HG03571 (cell line): ENCODE results near the gene TBC1D22A.

Experiments
- ATAC-seq: cut with Tn5 transposase; IDR thresholded peaks from one replicate; pipeline ENCODE4 v1.9.1; 2021; ENCODE audit not compliant: unreplicated experiment

Gene TBC1D22A

DNA sequence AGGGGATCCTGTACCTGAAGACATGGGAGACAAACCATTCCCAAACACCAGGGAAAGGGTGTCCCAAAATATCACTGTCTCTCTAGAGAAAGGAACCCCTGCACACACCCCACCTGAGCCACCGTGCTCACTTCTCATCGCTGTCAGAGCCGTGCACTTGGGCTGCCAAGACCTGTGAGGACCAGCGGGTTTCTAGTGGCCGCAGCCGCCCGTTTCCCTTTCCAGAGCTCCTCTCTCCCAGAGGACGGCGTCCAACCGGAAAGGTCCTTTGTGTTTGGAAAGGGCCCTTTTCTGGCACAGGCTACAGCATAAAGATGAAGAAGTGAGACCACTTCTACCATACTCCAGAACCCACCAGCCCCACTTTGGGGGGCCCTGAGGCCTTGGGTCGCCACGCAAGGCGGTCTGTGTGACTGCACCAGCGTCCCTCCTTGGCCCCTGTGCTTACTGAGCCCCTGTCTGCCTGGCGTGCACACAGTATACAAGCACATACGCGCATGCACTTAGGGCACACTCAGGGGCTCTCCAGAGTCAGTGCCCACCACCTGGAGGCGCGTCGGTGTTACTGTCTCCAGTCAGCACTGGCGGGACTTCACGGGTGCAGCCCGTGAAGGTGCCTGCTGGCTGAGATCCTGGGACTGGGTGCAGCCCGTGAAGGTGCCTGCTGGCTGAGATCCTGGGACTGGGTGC is 381.8 kb downstream of the TBC1D22A start:
- no peak for ATAC-seq

DNA sequence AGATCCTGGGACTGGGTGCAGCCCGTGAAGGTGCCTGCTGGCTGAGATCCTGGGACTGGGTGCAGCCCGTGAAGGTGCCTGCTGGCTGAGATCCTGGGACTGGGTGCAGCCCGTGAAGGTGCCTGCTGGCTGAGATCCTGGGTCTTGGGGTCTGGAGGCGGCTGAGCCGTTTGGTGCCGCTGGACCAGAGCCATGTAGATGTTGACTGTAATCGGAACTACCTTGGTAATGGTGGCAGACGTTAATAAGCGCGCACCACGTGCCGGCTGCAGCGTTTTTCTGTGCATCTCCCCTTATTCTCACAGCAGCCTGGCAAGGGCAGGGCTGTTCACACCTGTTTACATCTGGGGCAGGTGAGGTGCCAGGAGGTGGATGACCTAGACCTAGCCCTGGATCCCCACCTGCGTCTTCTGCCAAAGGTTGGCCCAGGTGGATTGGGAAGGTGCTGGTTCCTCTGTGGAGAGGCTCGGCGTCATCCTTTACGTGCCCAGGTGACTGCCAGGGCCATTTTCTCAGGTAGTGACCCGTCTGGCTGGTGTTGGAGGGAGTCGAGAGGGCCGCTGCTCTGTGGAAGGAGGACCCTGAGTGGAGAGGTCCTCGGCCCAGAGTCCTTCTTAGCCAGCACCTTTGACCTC is 382.5 kb downstream of the TBC1D22A start:
- no peak for ATAC-seq

DNA sequence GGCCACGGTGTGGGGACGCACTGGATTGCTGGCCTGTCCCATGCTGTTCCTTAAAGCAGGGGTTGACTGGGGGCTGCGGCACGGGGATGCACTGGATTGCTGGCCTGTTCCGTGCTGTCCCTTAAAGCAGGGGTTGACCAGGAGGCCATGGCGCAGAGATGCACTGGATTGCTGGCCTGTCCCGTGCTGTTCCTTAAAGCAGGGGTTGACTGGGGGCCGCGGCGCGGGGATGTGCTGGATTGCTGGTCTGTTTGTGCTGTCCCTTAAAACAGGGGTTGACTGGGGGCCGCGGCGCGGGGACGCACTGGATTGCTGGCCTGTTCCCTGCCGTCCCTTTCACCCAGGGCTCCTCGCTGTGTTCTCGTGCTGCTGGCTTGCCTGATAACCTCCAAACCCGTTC is 383.4 kb downstream of the TBC1D22A start:
- ATAC-seq, result no peak

DNA sequence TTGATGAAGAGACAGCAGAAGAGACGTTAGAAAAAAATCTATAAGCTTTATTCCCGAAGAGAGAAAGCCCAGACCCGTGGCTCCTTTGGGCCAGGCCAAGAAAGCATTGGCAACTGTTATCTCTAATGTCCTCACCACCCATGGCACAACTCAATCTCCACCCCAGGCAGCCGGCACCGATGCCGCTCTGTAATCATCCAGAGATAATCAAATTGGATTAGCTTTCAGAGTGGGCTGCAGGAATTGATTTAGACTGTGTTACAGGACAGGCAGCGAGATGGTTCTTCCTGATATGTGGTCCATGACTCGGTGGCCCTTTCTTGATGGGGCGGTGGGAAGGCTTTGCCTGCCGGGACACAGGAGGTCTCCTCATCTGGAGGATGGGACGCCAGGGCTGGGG is 383.9 kb downstream of the TBC1D22A start:
- no peak for ATAC-seq

DNA sequence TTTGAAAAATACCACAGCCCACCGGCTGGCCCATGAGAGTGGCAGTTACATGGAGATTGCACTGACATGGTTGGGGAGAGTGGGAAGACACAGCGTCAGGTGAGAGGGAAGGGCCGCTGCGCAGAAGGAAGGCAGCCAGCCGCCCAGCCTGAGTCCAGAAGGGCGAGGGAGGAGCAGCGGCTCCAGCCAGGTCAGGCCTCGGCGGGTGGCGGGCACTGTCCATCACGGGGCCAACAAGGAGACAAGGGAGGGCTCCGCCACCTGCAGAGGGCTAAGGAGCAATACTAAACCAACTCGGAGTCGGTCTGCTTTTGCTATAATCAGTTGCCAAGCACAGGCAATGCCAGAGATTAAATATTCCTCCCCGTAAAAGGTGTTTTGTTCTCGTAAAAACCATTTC is 384.5 kb downstream of the TBC1D22A start:
- ATAC-seq, result no peak

DNA sequence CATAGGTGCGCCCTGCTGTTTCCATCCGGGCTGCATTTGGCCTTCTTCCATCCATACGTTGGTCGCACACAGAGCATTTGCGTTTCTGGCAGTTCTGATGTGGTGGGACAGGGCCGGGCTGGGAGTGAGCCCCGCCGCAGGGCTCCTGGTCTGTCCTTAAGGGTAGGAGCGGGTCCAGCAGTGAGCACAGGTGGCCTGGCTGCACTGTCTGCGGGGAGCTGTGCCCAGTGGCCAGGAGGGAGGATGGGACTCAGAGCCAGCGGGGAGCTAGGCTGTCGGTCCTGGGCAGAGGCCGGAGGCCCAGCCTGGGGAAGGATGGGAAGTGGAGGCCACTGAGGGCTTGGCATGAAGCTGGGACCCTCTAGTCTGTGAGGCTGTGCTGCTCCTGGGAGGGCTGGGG is 385.1 kb downstream of the TBC1D22A start:
- ATAC-seq, result no peak

DNA sequence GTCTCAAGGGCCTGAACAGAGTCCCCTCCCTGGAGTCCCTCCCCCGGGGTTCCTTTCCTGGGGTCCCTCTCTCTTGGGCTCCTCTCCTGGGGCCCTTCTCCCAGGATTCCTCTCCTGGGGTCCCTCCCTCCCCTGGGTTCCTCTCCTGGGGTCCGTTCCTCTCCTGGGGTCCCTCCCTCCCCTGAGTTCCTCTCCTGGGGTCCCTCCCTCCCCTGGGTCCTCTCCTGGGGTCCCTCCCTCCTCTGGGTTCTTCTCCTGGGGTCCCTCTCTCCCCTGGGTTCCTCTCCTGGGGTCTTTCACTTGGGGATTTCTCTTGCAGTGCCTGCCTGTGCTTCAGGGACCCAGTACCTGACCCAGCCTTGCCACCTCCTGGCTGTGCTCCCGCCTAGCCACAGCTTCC is 386.1 kb downstream of the TBC1D22A start:
- ATAC-seq, result no peak

DNA sequence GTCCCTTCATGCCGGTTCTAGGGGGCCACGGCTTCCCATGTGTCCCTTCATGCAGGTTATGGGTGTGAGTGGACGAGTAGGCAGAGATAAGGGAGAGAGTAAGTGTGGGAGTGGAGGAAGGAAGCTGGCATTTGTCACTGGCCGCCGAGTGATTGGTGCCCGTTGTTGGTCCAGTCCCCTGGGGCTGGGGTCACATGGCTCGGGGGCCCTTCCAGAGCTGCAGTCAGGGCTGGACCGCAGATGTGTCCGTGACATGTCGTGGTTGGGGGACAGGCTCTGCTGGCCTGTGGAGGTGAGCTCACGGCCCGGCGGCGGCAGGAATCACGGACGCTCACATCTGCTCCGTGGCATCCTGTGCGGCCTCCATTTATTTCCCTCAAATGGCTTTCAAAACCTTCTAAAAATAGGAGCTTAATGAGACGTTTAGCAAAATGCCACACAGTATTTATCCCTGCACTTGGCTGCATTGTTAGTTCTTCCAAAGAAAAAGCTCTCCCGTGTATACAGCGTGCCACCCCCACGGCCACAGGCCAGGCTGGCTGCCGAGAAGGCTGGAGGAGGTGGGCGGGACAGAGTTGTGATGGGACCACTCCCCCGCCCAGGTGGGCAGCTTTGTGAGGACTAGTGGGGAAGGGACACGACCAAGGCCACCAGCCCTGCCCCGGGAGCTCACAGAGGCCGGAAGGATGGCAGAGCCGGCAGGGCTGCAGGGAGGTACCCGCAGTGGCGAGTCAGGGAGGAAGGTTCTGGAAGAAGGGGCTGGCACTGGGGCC is 386.7 kb downstream of the TBC1D22A start:
- no peak for ATAC-seq

DNA sequence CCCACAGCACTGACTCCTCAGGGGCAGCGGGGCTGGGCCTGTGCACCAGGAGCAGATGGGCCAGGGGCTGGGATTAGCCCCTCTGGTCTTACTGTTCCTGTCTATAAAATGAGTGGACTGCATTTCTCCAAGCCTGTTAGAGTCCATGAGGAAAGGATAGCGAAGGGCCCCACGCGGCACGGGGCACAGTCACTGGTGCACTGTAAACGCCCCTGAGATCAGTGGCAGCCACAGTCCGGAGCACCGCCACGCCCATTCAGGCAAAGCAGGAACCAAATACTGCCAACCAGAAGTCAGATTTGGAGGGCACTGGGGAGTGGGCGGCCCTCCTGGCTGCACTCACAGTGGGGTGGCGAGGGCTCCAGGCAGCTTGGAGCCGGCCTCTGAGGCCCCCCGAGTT is 387.5 kb downstream of the TBC1D22A start:
- no peak for ATAC-seq

DNA sequence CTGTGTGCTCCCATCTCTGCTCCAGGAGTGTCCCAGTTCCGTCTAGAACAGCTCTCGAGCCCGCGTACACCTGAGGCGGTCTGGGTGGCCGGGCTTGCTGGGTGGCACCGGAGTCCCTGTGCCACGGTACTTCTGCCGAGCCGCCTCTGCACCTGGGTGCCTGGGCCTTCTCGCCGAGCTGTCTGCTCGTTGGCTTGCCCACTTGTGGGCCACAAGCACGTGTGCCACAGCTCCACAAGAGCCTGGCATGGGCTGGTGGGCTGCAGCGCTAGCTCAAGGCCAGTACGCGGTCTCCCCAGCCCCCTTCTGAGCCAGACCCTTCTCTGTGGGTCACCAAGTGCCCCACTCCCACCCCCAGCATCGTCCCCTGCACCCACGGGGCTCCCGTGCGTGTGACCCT is 388.0 kb downstream of the TBC1D22A start:
- ATAC-seq, result no peak

DNA sequence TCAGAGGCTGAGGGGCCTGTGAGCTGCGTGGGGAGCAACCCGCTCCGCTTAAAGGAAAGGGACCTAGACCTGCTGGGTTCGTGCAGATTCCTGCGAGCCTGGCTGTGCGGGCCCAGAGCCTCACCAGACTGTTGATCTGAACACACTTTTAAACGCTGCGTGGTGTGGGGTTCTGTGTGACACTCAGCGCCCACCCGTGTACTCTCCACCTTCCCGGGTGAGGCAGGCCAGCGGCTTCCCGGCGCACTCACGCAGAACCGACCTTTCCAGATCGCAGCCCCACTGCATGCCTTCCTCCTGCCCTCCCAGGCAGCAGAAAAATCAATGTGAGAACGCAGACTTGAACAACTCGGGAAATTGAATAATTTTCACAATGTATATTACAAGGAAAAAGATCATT is 388.6 kb downstream of the TBC1D22A start:
- ATAC-seq, result no peak

DNA sequence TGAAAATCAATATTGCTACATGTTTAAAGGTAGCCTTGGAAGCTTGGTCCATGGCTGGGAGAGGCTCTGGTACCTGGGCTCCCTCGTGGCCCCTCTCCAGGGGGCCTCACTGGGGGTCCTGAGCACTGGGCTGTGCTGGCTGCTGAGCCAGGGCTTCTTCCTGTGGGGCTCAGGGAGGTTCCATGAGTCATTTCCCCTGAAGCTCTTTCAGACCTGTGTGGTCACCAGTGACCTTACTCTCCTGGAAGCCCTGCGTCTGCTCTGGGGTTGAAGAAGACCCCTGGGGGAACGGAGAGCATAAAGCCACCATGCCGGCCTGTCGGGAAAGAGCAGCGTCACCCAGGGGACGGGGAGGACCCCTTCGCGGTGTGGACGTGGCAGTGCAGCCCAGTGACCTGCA is 389.0 kb downstream of the TBC1D22A start:
- ATAC-seq, result no peak

DNA sequence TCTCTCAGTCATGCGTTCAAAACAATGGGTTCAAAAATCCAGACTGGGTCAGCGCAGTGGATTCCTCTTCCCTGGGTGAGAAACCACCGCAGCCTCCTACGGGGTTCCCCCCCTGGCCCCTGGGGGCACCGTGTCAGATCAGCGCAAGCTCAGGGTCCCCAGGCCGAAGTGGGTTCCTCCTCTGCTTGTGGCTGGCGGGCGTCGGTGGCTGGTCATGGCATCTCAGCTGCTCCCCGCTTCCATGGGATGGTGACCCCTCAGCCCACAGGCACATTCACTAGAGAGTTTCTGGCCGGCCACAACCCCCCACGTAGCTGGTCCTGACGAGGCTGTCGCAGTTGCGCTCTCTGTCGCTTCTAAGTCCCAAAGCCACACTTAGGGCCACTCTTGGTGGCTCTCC is 389.8 kb downstream of the TBC1D22A start:
- no peak for ATAC-seq

DNA sequence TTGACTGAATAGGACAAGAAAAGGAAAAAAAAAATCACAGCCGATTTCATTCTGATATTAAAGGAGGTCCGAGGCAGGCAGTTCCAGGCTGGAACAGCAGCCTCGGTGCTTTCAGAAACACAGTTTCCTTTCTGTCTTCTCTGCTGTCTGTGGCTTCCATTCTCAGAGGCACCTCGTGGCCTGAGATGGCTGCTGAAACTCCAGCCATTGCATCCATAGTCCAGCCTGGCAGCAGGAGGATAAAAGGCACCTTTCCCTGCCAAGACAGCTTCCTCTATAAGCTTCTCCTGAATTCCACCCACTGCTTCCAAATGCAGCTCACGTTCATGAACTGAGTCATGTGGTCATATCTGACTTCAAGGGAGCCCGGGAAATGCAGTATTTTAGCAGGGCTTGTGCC is 390.5 kb downstream of the TBC1D22A start:
- no peak for ATAC-seq

DNA sequence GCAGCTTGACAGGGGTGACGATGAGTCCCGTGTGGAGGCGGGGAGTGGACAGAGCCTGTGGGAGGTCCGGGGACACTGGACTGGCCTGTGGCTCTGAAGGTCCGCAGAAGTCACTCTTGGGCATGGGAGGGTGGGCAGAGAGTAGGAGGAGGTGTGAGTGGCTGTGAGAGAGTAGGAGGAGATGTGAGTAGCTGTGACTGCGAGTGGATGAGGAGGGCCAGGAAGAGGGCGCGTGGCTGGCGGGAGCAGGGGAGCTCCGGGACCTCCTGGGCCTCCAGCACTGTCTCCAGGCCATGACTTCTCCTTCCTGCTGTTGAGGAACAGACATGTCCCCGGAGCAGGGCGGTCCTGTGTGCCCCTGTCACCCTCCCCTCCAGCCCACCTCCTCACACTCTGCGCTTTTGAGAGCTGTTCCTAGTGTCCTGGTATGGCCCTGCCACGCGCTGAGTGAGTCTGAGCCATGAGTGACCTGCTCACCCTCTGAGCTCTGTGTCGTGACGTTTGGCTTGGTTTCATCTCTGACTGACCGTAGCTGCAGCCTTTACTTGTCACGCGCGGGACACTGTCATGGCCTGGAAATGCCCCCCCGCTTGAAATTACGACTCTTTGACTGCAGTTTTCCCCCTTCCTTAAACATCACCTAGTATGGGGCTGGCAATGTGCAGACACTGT is 391.5 kb downstream of the TBC1D22A start:
- ATAC-seq, result no peak

DNA sequence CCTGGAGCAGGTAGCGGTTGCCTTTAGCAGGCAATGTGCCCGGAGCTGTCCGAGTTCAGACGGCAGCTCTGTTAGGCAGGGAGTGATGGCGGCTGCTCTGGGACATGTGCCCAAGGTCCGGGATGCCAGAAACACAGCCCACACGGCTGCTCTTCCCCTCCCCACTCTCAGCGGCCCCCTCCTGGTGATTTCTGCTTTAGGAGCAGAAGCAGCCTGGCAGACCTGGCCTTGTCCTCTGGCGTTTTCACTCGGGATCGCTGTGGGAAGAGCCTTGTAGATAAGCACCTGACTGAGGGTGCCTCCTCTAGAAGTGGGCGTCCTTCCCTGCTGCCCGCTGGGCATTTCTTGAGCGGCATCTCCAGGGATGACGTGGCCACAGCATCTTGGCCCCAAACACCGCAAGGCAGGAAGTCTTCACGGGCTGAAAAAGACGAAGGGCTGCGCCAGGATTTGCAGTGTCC is 392.2 kb downstream of the TBC1D22A start:
- ATAC-seq, result no peak

DNA sequence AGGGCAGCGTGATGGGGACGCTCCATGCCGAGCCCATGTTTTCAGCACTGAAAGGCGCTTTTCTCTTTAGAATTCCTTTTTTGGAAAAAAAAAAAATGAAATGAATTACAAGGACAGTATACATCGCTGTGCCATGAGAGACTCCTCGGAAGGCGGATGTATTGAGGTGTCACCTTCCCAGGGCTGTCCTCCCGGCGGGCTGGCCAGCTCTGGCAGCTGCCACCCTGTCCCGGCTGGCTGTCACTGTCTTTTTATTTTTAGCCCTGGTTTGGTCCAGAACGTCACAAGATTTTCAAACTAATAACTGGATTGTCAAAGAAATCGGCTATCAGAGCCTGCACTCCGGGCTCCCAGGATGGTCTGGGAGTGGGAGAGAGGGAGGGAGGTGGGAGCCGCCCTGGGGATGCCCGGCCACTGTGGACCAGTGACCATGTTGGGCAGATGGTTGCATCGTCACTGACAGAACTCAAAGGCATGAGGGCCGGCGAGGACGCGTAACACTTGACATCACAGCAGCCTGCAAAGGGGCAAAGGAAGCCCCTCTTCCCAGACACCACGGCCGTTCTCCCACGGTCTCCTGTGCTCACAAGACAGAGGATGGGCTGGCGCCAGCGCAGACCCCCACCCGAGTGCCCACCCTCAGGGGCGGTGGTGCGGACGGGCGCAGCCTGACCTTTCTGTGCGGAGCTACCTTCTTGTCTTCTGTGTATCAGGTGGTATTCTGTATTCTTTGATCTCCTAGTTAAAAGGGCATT is 392.9 kb downstream of the TBC1D22A start:
- no peak for ATAC-seq

DNA sequence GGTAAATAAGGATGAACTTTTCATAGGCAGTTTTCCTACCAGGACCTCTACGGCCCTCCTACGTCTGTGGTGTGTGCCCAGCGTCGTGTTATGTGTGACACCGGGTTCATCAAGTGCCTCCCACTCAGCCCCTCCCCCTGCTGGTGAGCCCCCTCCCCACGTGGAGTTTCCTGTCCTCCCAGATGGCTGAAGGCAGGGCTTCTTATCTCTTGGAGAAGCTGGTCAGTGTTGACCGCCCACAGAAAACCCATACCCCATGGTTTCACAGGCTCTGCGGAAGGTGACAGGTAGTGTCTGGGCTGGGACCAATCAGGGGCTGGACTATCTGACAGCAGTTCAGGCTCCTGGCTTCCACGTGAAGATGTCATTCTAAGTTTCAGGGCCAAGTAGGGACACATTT is 393.5 kb downstream of the TBC1D22A start:
- no peak for ATAC-seq

DNA sequence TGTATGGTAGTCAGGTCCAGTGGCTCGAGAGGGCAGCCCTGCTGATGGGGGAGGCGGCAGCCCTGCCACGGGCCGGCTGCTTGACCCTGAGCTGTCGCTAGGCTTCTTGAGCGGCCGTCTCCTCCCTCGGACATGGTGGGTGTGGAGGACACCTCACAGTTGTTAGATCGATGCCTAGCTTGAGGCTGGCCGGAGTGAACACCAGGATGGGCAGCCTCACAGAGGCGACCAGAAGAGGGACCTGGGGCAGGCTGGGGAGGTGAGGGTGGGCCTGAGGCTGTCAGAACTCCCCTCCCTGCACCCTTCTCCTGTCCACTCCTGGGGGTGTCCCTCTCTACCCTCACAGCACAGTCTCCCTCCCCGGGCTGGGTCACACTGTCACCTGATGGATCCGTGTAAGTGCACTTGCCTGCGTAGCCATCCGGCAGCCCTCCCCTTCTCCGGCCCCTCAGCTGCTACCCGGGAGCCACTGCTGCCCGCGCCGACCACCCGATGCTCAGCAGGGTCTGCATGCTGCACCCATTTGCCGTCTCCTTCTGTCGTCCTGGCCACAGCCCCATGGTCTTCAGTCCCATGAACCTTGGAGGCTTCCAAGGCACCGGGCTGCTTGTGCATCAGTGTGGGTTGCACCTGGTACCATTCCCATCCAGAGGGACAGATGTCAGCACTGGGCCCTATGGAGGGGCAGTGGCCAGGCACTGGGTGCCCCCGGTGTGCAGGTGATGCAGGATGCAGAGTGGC is 394.1 kb downstream of the TBC1D22A start:
- ATAC-seq, result no peak

DNA sequence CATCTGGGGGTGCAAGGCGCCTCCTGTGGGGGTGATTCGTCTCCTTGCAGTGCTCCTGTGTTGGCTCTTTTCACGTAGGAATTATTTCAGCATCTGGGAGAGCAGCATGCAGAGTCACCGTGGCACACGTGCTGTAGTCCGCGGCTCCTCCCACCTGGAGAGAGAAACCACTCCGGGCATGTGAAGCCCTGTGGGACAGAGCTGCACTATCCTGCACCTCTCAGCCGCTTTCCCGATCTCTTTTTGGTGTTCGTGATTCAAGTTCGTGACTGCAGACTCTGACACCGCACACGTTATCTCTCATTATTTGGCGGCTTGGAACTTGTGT is 394.6 kb downstream of the TBC1D22A start:
- ATAC-seq, result no peak
